BJ (cell line): ENCODE results near the gene ARSJ. TPM values are rescaled to one million over a fixed set of nuclear protein-coding genes. Genes with fewer than 3 reads are reported as not detected.

Source experiments
- CTCF ChIA-PET: fragments of 350-600 bp; formaldehyde crosslinking; extraction: SDS; loops from one replicate; lab custom pipeline; 2021; ENCODE audit warnings: antibody characterized with exemption, inconsistent platforms; lab: Yijun Ruan, JAX
- POLR2A ChIA-PET: fragments of 300-600 bp; sonication (Branson Sonifier 250); formaldehyde crosslinking; extraction: SDS; loops from one replicate; lab custom pipeline; 2021; ENCODE audit warnings: antibody characterized with exemption; lab: Charles Lee
- DNase-seq: peaks from one replicate; pipeline ENCODE4 v3.0.0-alpha.2; 2011; ENCODE audit warnings: low read depth
- H3K27me3 ChIP-seq: 2 replicates; pipeline ENCODE4 v1.6.0; 2011; ENCODE audit warnings: low read length; ENCODE audit not compliant: control insufficient read depth, insufficient read depth
- H3K36me3 ChIP-seq: 2 replicates; pipeline ENCODE4 v1.5.1; 2011; ENCODE audit warnings: low read length; ENCODE audit not compliant: control insufficient read depth, insufficient read depth
- H3K4me3 ChIP-seq: 2 replicates; pipeline ENCODE4 v1.5.1; 2011; ENCODE audit warnings: low read depth, mild to moderate bottlenecking, control low read depth, low read length
- CTCF ChIP-seq: IDR thresholded peaks from 2 replicates; pipeline ENCODE4 v1.5.1; 2011; ENCODE audit warnings: low read depth, mild to moderate bottlenecking, control low read depth, inconsistent platforms, low read length, moderate library complexity; ENCODE audit not compliant: insufficient read depth
- polyA plus RNA-seq: library from polyadenylated mRNA; depleted of rRNA; stranded (reverse); fragments of >200 nt; gene quantifications from 2 replicates; pipeline ENCODE4 v1.2.3, GENCODE V29; 2011

ARSJ gene
- polyA plus RNA-seq, 1 experiment, result 18.4 TPM

GRCh38 chr4:113878668-113879067 is 100.8 kb downstream of the ARSJ start:
- Histone ChIP-seq H3K4me3 (no peak overlapping the region), H3K27me3 (no peaks in the 10 kb centered on the region), H3K36me3 (no peaks in the 10 kb centered on the region)
- POLR2A ChIA-PET, result no interaction called here
- CTCF ChIA-PET, result interaction anchor here (1.6 kb wide), 1 partner anchor 12 kb away, joined by 4 read pairs; no protein-coding TSS in a partner anchor
- DNase-seq, result no peak
- TF ChIP-seq CTCF, result peak; percentile 18; the same call in 1 of the 2 replicates

- H3K36me3 ChIP-seq, result no peaks in the 10 kb centered on the region
- ChIA-PET CTCF (interaction anchor here (1.1 kb wide), 1 partner anchor 196 kb away, joined by 3 read pairs; no protein-coding TSS in a partner anchor), POLR2A (no interaction called here)
- no peak overlapping the region for H3K4me3 ChIP-seq
- no peak for TF ChIP-seq CTCF
- no peaks in the 10 kb centered on the region for H3K27me3 ChIP-seq
- no peak for DNase-seq
Measured at GRCh38 chr4:113874480-113874879, 105.0 kb downstream of the ARSJ start.

DNA sequence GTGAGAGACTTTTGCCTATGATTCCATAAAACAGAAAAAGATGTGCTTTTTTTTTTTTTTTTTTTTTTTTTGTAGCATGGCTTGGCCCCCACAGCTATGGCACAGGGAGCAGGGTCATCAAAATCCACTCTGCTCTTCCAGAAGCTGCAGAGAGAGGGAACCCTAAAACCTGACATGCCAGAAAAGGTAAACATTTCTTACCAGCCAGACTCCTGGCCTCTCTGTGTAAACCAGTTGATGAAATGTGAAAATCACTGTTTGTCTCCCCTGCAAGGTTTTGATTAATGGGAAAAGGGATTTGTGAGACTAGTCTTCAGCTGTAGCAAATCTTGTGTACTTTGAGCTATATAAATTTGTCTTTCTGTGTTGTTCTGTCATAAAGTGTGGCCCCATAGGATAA is 105.9 kb downstream of the ARSJ start:
- no peak overlapping the region for H3K4me3 ChIP-seq
- no peak for TF ChIP-seq CTCF
- no peaks in the 10 kb centered on the region for H3K27me3 ChIP-seq
- DNase-seq, result no peak
- no peaks in the 10 kb centered on the region for H3K36me3 ChIP-seq
- POLR2A ChIA-PET, result no interaction called here
- CTCF ChIA-PET, result interaction anchor here (0.6 to 1.1 kb wide), 2 partner anchors 47 to 51 kb away, joined by 3 to 4 read pairs; no protein-coding TSS in a partner anchor

DNA sequence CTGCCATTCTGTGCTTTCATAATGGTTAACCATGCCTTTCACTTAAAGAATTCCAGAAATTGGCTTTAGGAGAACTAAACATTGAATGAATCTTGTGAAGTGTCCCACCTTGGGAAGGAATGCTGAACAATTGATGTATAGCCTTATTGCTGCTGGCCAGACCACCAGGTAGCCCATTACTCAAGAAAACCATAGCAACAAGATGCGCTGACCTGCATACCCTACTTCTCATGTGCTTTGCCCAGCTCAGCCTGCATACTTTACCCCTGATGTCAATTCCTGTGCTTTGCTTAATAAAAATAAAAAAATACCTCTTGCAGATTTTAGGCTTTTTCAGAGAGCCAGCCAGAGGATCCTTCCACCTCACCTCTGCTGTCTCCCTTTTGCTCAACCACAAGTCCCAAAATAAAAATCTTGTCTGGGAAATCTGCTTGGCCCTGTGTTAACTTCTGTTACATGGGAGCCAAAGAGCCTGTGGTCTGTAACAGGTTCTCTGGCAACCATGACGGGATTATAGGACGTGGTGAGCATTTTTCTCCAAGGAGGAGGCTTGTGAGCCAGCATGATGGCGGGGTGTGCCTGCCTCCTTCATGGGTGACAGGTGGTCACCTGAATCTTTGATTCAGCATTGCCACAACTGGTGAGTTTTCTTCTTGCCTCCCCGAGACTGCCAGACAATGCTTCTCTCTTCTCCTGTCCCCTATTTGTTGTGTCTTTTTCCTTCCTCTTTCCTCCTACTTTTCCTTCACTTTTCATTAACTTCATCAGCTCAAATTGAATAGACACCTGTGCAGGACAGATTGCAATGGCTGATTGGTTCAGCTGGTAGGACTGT is 106.8 kb downstream of the ARSJ start:
- TF ChIP-seq CTCF, result no peak
- no peak for DNase-seq
- H3K27me3 ChIP-seq, result no peaks in the 10 kb centered on the region
- CTCF ChIA-PET, result interaction anchor here (0.6 to 1.1 kb wide), 3 partner anchors 15 to 51 kb away, joined by 3 to 4 read pairs (median 4); no protein-coding TSS in a partner anchor
- no peak overlapping the region for H3K4me3 ChIP-seq
- no peaks in the 10 kb centered on the region for H3K36me3 ChIP-seq
- POLR2A ChIA-PET, result no interaction called here

DNA sequence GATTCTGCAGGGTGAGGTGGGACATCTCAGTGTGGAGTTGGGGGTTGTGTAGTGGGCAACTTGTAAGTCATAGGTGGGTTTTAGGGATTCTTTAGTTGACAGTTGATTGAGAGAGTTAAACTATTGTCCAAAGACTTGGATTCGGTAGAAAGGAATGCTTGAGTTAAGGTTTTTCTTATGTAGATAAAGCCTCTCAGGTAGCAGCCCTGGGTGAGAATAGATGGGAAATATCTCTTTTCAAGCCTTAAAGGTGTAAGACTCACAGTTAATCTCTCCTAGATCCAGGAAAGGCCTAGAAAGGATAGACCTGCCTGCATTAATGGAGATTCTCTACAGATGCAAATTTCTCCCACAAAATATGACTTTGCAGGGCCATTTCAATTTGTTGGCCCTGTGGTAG is 108.4 kb downstream of the ARSJ start:
- ChIA-PET CTCF (no interaction called here), POLR2A (no interaction called here)
- no peak overlapping the region for H3K4me3 ChIP-seq
- no peak for TF ChIP-seq CTCF
- no peaks in the 10 kb centered on the region for H3K36me3 ChIP-seq
- no peak for DNase-seq
- no peaks in the 10 kb centered on the region for H3K27me3 ChIP-seq
